GM13977 (cell line): ENCODE measurements around the gene EPB41L3.

ENCODE experiments used
- DNase-seq: peaks from one replicate; pipeline ENCODE4 v3.0.0; 2012; ENCODE audit warnings: low spot score
- in situ Hi-C: fragments of 300-500 bp; cut with MboI; formaldehyde crosslinking; loops from one replicate; pipeline ENCODE4 v1.12.0; 2022; ENCODE audit warnings: low sequenced_read_pairs, low pct_unique_long_range_greater_than_20kb, mixed read lengths, inconsistent platforms; ENCODE audit not compliant: unreplicated experiment
- TF ChIP-seq, protein P1 (sequence below): IDR thresholded peaks from 2 replicates; pipeline ENCODE4 v1.5.1; 2012; ENCODE audit warnings: mild to moderate bottlenecking, control low read depth; ENCODE audit not compliant: insufficient read depth; ENCODE audit errors: extremely low read depth, missing control alignments

The EPB41L3 gene

DNA sequence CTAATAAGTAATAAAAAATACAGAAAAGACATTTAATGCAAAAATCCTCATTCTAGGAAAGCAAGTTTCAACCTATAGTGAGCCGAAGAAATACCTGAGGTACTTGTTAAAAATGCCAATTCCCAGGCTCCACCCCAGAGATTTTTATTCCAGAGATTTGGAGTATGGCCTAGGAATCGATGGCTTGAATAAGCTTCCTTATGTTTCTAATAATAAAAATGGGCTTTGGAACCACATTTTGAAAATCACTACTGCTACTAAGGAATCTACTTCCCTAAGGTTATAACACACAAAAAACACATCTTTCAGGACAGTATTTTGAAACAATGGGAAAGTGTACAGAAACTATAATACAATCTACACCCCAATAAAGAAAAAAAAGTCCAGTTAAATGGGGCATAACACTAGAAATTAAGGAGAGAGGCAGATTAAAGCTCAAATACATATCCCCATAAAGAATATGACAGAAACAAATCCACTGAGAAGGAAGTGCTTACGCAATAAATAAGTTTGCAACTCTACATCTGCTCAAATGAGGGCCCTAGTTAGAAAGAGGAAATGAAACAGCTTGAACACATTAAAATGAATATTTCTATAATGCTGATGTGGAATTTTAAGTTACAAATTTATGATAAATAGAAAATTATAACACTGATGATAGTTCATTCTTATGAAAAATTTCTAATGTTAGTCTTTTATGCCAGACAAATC, 103.7 kb downstream of the EPB41L3 start:
- TF ChIP-seq, protein P1, sequence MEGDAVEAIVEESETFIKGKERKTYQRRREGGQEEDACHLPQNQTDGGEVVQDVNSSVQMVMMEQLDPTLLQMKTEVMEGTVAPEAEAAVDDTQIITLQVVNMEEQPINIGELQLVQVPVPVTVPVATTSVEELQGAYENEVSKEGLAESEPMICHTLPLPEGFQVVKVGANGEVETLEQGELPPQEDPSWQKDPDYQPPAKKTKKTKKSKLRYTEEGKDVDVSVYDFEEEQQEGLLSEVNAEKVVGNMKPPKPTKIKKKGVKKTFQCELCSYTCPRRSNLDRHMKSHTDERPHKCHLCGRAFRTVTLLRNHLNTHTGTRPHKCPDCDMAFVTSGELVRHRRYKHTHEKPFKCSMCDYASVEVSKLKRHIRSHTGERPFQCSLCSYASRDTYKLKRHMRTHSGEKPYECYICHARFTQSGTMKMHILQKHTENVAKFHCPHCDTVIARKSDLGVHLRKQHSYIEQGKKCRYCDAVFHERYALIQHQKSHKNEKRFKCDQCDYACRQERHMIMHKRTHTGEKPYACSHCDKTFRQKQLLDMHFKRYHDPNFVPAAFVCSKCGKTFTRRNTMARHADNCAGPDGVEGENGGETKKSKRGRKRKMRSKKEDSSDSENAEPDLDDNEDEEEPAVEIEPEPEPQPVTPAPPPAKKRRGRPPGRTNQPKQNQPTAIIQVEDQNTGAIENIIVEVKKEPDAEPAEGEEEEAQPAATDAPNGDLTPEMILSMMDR = no peak
- in situ Hi-C loops = no loop called here
- DNase-seq = no peak

DNA sequence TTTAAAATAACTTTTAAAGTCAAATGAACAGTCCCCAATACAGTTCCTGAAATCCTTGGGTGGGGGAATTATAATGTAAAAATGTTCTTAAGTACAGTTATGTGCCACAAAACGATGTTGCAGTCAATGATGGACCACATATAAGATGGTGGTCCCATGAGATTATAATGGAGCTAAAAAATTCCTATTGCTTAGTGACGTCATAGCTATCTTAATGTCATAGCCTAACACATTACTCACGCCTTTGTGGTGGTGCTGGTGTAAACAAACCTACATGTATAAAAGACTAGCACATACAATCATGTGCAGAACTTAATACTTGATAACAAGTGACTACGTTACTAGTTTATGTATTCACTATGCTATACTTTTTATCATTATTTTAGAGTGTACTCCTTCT, 109.4 kb downstream of the EPB41L3 start:
- no peak for DNase-seq
- TF ChIP-seq, protein P1 = no peak
- in situ Hi-C loops = no loop called here

DNA sequence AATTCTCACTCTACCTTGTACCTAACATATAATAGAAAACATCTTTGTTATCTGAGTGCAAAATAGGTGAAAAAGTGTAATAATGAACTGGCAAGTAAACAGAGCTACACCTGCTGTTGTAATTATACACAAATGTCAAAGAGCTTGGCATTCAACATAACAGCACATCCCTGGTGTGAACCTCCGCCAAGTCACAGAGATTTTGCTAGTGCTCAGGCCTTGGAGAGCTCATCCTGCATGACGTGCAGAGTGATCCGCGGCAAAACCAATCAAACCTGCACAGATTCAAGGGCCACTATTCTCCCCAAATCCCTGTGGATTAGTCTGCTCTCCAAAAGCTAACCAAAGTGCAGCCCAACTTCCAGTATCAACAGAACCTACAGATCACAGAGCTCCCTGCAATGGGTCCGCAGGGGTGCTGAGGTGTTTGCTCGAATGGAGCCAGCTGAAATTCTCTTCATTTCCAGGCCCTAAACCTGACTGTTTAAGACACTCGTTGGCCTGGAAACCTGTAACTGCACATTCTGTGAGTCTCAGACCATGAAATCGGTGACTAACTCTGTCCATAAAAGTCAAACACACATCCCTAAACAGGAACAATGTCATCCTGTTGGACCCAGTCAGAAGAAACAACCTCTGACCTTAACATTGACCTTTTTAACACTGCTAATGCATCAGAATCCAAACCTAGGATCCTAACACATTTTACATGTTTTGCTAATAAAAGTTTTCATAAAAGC, 111.8 kb downstream of the EPB41L3 start:
- in situ Hi-C loops = no loop called here
- TF ChIP-seq, protein P1 = no peak
- no peak for DNase-seq

DNA sequence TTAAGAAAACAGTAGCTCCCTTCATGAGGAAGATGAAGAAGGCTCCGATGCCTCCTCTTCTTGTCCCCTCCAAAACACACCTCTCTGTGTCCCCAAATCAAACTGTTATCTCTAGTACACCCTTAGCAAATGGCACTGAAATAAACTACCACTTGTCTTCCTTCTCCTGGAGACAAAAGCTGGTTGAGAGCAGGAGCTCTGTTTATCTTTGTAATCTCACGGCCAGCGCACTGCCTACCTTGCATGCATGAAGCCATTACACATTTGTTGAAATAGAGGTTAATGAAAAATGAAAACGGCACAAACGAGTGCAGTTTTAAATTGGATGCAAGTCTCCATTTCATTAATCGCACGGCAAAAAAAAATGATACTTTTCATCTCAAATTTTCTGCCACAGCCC, 113.7 kb downstream of the EPB41L3 start:
- in situ Hi-C loops = no loop called here
- no peak for DNase-seq
- TF ChIP-seq, protein P1 = no peak

DNA sequence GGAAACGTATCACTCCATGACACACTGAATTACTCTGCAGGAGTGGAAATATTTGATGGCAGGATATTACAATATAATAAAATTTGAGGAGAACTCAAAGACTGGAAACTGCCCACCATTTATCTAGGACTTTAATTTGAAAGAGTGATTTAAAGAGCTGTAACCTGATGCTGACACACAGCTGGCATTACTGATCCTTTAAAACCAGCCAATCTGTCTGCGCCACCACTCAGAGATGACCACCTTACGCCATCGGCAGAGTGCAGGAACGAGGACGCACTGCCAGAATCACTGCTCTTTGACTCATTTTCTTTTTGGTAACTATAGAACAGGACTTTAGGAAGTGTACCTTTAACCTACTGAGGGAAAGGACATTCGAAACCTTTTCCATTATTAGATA, 114.1 kb downstream of the EPB41L3 start:
- no peak for DNase-seq
- TF ChIP-seq, protein P1 = no peak
- in situ Hi-C loops = no loop called here

DNA sequence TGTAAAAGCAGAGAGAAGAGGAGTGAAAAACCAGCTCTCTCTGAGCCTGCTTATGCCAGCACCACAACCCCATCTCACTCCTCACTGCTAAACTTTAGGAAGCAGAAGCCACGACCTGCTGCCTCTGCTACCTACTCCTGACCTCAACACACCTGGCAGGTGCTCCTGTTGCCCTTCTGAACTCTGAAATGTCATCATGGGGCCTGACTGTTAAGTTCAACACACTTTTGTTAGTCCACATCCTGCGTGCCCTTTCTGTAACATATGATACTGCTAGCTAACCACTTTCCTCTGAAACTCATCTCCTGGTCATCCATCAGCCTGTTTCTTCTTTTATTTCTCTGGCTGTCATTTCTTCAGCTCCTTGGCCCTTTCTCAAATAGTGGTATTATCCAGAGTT, 118.1 kb downstream of the EPB41L3 start:
- DNase-seq = no peak
- in situ Hi-C loops = no loop called here
- TF ChIP-seq, protein P1 = no peak
